ENCODE results near the gene NUP35. TPM values are rescaled to one million over a fixed set of nuclear protein-coding genes. Genes with fewer than 3 reads are reported as not detected.
"Not testable (repeated sequence)": the region's sequence is repeated elsewhere in the genome, so short reads cannot be mapped to it uniquely, and the experiment has no call there.

Gene NUP35
- total RNA-seq, 1 donor from 2014 or later = 10.6 TPM

GRCh38 chr2:183134016-183134415 is 9.8 kb downstream of the NUP35 start:
- Mint-ChIP-seq H3K36me3 (ENCODE audit: unreplicated experiment) (peaks cover 6% of the 10 kb centered on the region), H3K27ac (ENCODE audit: unreplicated experiment) (no peak overlapping the region), H3K27me3 (ENCODE audit: unreplicated experiment) (no peaks in the 10 kb centered on the region), H3K4me1 (ENCODE audit: unreplicated experiment) (no peaks in the 10 kb centered on the region), H3K9me3 (ENCODE audit: unreplicated experiment) (no peaks in the 10 kb centered on the region), H3K4me3 (ENCODE audit: unreplicated experiment) (no peak overlapping the region)
- no peak for DNase-seq (ENCODE audit: extremely low spot score, unreplicated experiment)
- TF ChIP-seq CTCF (IDR thresholded peaks at IDR 0.05) = no peak

- no peak for TF ChIP-seq CTCF (IDR thresholded peaks at IDR 0.05)
- DNase-seq (ENCODE audit: extremely low spot score, unreplicated experiment) = no peak
- Mint-ChIP-seq H3K27me3 (ENCODE audit: unreplicated experiment) (no peaks in the 10 kb centered on the region), H3K27ac (ENCODE audit: unreplicated experiment) (no peak overlapping the region), H3K36me3 (ENCODE audit: unreplicated experiment) (peaks cover 16% of the 10 kb centered on the region), H3K4me1 (ENCODE audit: unreplicated experiment) (peaks cover 10% of the 10 kb centered on the region), H3K4me3 (ENCODE audit: unreplicated experiment) (no peak overlapping the region), H3K9me3 (ENCODE audit: unreplicated experiment) (peaks cover 11% of the 10 kb centered on the region)
Observed at GRCh38 chr2:183148955-183149354, 24.7 kb downstream of the NUP35 start.

GRCh38 chr2:183149489-183149888 is 25.2 kb downstream of the NUP35 start:
- no peaks in the 10 kb centered on the region for H3K27me3 Mint-ChIP-seq (ENCODE audit: unreplicated experiment)
- H3K27ac Mint-ChIP-seq (ENCODE audit: unreplicated experiment) = peak overlapping the region; percentile 67
- no peak for DNase-seq (ENCODE audit: extremely low spot score, unreplicated experiment)
- no peak for TF ChIP-seq CTCF (IDR thresholded peaks at IDR 0.05)
- peaks cover 14% of the 10 kb centered on the region for H3K36me3 Mint-ChIP-seq (ENCODE audit: unreplicated experiment)
- H3K4me1 Mint-ChIP-seq (ENCODE audit: unreplicated experiment) = peaks cover 10% of the 10 kb centered on the region
- peaks cover 6% of the 10 kb centered on the region for H3K9me3 Mint-ChIP-seq (ENCODE audit: unreplicated experiment)
- H3K4me3 Mint-ChIP-seq (ENCODE audit: unreplicated experiment) = no peak overlapping the region

GRCh38 chr2:183152280-183152679 is 28.0 kb downstream of the NUP35 start:
- H3K4me3 Mint-ChIP-seq (ENCODE audit: unreplicated experiment); H3K9me3 Mint-ChIP-seq (ENCODE audit: unreplicated experiment); DNase-seq (ENCODE audit: extremely low spot score, unreplicated experiment); H3K27ac Mint-ChIP-seq (ENCODE audit: unreplicated experiment); H3K27me3 Mint-ChIP-seq (ENCODE audit: unreplicated experiment): not testable (repeated sequence)
- H3K4me1 Mint-ChIP-seq (ENCODE audit: unreplicated experiment) = peaks cover 10% of the 10 kb centered on the region
- peaks cover 10% of the 10 kb centered on the region for H3K36me3 Mint-ChIP-seq (ENCODE audit: unreplicated experiment)

GRCh38 chr2:183153967-183154366 is 29.7 kb downstream of the NUP35 start:
- peaks cover 8% of the 10 kb centered on the region for H3K4me1 Mint-ChIP-seq (ENCODE audit: unreplicated experiment)
- H3K27ac Mint-ChIP-seq (ENCODE audit: unreplicated experiment) = no peak overlapping the region
- no peaks in the 10 kb centered on the region for H3K9me3 Mint-ChIP-seq (ENCODE audit: unreplicated experiment)
- H3K27me3 Mint-ChIP-seq (ENCODE audit: unreplicated experiment) = no peaks in the 10 kb centered on the region
- DNase-seq (ENCODE audit: extremely low spot score, unreplicated experiment) = no peak
- peaks cover 10% of the 10 kb centered on the region for H3K36me3 Mint-ChIP-seq (ENCODE audit: unreplicated experiment)
- no peak overlapping the region for H3K4me3 Mint-ChIP-seq (ENCODE audit: unreplicated experiment)
- no peak for TF ChIP-seq CTCF (IDR thresholded peaks at IDR 0.05)

GRCh38 chr2:183154772-183155171 is 30.5 kb downstream of the NUP35 start:
- peaks cover 11% of the 10 kb centered on the region for H3K36me3 Mint-ChIP-seq (ENCODE audit: unreplicated experiment)
- not testable (repeated sequence) for H3K4me1 Mint-ChIP-seq (ENCODE audit: unreplicated experiment); H3K27ac Mint-ChIP-seq (ENCODE audit: unreplicated experiment); DNase-seq (ENCODE audit: extremely low spot score, unreplicated experiment); H3K4me3 Mint-ChIP-seq (ENCODE audit: unreplicated experiment); H3K27me3 Mint-ChIP-seq (ENCODE audit: unreplicated experiment); H3K9me3 Mint-ChIP-seq (ENCODE audit: unreplicated experiment)

Measured in osteocyte (in vitro differentiated cells).